Neutrophil (primary cell): ENCODE measurements around the gene COL2A1.

Source experiments
- H3K27ac ChIP-seq: fragments of 200-600 bp; sonication (generic); 2 replicates; pipeline ENCODE4 v1.5.1; 2016; ENCODE audit warnings: mild to moderate bottlenecking, moderate library complexity
- H3K27me3 ChIP-seq: fragments of 200-600 bp; sonication (generic); 2 replicates; pipeline ENCODE4 v1.6.0; 2016; ENCODE audit warnings: mild to moderate bottlenecking
- H3K36me3 ChIP-seq: fragments of 200-600 bp; sonication (generic); 2 replicates; pipeline ENCODE4 v1.5.1; 2017
- H3K4me1 ChIP-seq, 2 experiments: fragments of 200-600 bp in 1 of 2; sonication (generic) in 1 of 2; 1 replicate in 1 of 2; 2 replicates in 1 of 2; pipeline versions ENCODE4 v1.5.1 to v1.6.1; 2013 to 2016; ENCODE audit warnings: low read depth in 1 of 2, low read length in 1 of 2, mild to moderate bottlenecking in 1 of 2, moderate library complexity in 1 of 2; ENCODE audit not compliant: control insufficient read depth in 1 of 2, insufficient read depth in 1 of 2
- H3K4me3 ChIP-seq, 2 experiments: fragments of 200-600 bp in 1 of 2; sonication (generic) in 1 of 2; 1 replicate in 1 of 2; 2 replicates in 1 of 2; pipeline ENCODE4 v1.5.1; 2013 to 2016; ENCODE audit warnings: low read depth in 1 of 2, low read length in 1 of 2, mild to moderate bottlenecking in 1 of 2, moderate library complexity in 1 of 2
- H3K9me3 ChIP-seq: fragments of 200-600 bp; sonication (generic); 2 replicates; pipeline ENCODE4 v1.5.1; 2016
- CTCF ChIP-seq: fragments of 200-600 bp; sonication (generic); IDR thresholded peaks from 2 replicates; pipeline ENCODE4 v1.5.1; 2016; ENCODE audit warnings: antibody characterized with exemption

COL2A1 gene

DNA sequence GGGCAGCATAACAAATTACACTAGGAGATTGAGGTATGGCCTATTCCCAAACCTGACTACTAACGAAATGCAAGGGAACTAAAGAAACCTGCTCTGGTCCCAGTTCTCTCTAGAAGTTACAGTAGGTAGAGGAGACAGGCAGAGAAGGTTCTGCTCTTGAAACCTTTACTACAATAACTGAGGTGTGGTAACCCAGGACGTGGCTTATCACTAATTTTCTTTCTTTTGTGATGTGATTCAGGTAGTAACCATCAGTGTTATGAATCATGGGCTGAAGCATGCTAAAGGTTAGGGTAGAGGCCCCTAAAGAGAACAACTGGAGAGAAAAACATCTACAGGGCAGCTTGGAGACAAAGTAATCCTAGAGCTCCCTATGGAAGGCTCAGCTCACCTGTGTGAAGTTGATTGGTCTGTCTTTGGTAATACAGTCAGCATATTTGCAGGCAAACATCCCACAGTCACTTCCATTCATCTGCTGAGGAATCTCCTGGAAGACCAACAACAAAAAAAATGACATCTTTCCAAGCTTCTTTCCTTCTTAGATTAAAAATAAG is 41.8 kb upstream of the COL2A1 start:
- TF ChIP-seq CTCF: no peak
- Histone ChIP-seq H3K27me3 (no peaks in the 10 kb centered on the region), H3K36me3 (peaks cover 85% of the 10 kb centered on the region), H3K4me3 (no peak overlapping the region), H3K4me1 (no peaks in the 10 kb centered on the region), H3K27ac (no peak overlapping the region), H3K9me3 (no peaks in the 10 kb centered on the region)

GRCh38 chr12:48045061-48045846 is 41.0 kb upstream of the COL2A1 start:
- Histone ChIP-seq H3K9me3 (no peaks in the 10 kb centered on the region), H3K4me3 (no peak overlapping the region), H3K27ac (no peak overlapping the region), H3K27me3 (no peaks in the 10 kb centered on the region), H3K36me3 (peaks cover 80% of the 10 kb centered on the region), H3K4me1 (no peaks in the 10 kb centered on the region)
- TF ChIP-seq CTCF: no peak

DNA sequence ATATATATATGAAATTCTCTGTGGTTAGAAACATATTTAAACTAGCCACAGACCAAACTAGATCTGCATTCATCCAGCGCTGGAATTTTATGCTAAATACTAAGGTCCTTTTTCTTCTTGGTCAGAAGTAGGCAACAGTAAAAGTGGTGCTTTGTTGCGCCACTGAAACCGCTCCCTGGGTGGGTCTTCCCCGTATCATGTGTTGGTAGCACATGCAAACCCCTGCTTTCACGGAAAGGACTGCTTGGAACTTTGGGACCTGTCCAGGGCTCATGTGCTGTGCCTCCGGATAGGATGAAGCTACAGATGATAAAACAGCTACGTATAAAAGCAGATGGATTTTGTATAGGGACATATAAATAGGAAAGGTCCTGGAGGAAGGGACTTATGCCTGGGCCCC is 40.1 kb upstream of the COL2A1 start:
- peaks cover 71% of the 10 kb centered on the region for H3K36me3 ChIP-seq
- no peak for TF ChIP-seq CTCF
- no peaks in the 10 kb centered on the region for H3K4me1 ChIP-seq
- H3K4me3 ChIP-seq: no peak overlapping the region
- H3K27me3 ChIP-seq: no peaks in the 10 kb centered on the region
- no peaks in the 10 kb centered on the region for H3K9me3 ChIP-seq
- no peak overlapping the region for H3K27ac ChIP-seq

GRCh38 chr12:48043771-48044170 is 39.5 kb upstream of the COL2A1 start:
- Histone ChIP-seq H3K4me3 (no peak overlapping the region), H3K36me3 (peaks cover 65% of the 10 kb centered on the region), H3K9me3 (no peaks in the 10 kb centered on the region), H3K27ac (no peak overlapping the region), H3K4me1 (no peaks in the 10 kb centered on the region), H3K27me3 (no peaks in the 10 kb centered on the region)
- no peak for TF ChIP-seq CTCF

DNA sequence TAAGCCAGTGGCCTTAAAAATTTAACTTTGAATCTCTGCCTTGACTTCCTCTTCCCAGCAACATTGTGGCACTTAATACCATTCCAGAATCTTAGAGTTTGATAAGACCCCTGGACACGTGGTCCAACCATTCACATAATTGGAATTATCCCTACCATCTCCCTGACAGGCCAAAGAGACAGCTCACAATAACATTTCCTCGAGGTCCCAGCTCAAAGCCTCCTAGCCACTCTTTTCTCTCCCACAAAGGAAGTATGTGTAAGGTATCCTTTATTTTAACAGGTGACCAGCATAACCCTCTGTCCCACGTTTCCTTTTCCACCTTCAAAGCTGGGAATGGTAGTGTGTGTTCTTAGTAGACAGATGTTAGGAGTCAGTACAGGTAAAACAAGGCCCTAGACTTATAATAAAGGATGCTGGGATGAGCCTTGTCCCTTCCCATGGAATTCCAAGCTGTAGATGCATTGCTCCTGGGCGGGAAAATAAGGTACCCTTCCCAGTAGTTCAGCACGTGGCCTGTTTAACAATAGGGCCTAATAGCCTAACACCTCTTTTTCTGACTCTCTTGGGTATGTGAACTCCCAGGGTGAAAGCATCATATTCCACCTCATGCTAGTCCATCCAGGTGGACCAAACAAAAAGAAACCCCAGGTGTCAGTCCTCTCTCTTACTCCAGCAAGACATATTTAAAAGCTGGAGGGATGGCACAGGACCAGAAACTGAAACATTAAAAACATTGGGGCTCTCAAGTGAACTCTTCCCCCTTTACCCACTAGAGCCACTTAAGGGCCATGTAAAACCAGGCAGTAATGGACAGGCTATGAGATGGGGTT is 37.5 kb upstream of the COL2A1 start:
- peaks cover 46% of the 10 kb centered on the region for H3K36me3 ChIP-seq
- no peak overlapping the region for H3K27ac ChIP-seq
- no peaks in the 10 kb centered on the region for H3K9me3 ChIP-seq
- TF ChIP-seq CTCF: no peak
- no peaks in the 10 kb centered on the region for H3K4me1 ChIP-seq
- H3K4me3 ChIP-seq: no peak overlapping the region
- no peaks in the 10 kb centered on the region for H3K27me3 ChIP-seq
